ENCODE results near the gene ALPG.

DNA sequence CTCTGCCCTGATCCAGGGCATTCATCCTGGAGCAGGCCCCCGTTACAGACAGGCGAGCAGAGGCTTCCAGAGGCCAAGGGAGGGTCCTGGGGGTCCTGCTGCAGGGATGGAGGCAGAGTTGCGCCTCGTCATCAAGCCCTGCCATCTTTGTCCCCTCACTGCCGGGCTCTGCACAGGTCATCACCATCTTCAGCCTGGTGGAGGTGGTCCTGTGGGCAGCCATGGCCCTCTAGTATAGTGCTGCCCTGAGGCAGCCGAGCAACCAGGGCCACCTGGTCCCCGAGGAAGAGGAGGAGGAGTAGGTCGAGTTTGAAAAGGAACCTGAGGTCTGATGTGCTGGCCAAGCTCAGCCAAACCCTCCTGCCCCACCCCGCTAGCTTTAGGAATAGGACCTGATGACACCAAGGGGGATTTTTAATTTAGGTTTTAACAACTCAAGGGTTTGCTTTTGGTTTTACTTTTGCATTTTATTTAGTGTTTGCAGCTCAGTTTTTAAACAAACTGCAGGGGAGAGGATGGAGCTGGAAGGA, 40.5 kb downstream of the ALPG start:
- TF ChIP-seq, protein P1, sequence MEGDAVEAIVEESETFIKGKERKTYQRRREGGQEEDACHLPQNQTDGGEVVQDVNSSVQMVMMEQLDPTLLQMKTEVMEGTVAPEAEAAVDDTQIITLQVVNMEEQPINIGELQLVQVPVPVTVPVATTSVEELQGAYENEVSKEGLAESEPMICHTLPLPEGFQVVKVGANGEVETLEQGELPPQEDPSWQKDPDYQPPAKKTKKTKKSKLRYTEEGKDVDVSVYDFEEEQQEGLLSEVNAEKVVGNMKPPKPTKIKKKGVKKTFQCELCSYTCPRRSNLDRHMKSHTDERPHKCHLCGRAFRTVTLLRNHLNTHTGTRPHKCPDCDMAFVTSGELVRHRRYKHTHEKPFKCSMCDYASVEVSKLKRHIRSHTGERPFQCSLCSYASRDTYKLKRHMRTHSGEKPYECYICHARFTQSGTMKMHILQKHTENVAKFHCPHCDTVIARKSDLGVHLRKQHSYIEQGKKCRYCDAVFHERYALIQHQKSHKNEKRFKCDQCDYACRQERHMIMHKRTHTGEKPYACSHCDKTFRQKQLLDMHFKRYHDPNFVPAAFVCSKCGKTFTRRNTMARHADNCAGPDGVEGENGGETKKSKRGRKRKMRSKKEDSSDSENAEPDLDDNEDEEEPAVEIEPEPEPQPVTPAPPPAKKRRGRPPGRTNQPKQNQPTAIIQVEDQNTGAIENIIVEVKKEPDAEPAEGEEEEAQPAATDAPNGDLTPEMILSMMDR (conservative IDR thresholded peaks at IDR 0.05; ENCODE audit: low read depth, low read length): no peak
- no peak for TF ChIP-seq EZH2 (IDR thresholded peaks at IDR 0.05; ENCODE audit: borderline replicate concordance, low read depth, low read length, poor library complexity, severe bottlenecking)
